LNCaP clone FGC (cell line): ENCODE measurements around the gene PRKG1.

Source experiments
- DNase-seq: peaks from one replicate; pipeline ENCODE4 v3.0.0-alpha.2; 2011; ENCODE audit warnings: low read depth
- H3K4me3 ChIP-seq: 2 replicates; pipeline ENCODE4 v1.5.1; 2011; ENCODE audit warnings: mild to moderate bottlenecking, low read depth, low read length, control low read depth
- CTCF ChIP-seq: IDR thresholded peaks from 2 replicates; pipeline ENCODE4 v1.5.1; 2012; ENCODE audit warnings: mild to moderate bottlenecking; ENCODE audit not compliant: control insufficient read depth, insufficient read depth; ENCODE audit errors: extremely low read depth

Gene PRKG1

DNA sequence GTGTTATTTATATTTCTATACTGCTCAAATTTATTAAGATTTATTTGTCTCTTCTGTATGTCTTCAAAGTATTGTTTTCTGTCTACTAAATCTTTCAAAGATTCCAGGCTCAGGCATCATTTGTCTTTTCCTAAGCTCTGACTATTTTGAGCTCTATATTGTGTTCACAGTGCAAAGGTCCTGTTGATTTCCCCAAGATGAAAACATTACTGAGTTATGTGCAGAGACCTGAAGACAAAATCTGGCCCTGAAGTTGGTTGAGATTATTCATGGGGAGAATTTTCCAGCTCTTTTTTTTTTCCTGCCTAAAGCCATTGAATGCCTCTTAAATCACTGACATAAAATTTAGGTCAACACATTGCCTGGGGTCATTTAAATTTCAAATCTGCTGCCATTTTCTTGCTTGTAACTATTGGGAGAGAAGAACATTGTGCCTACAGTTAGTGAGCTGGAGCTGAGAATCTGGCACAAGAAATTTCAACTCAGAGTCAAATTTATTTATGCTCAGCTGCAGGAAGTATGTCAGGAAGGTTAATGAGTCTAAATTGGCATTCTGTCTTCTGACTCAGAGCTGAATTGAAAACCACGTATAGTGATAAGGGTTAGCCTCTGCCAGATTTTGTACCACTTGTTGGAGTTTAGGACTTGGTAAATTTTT lies 593.5 kb downstream of the PRKG1 start:
- TF ChIP-seq CTCF: no peak
- no peak for DNase-seq

DNA sequence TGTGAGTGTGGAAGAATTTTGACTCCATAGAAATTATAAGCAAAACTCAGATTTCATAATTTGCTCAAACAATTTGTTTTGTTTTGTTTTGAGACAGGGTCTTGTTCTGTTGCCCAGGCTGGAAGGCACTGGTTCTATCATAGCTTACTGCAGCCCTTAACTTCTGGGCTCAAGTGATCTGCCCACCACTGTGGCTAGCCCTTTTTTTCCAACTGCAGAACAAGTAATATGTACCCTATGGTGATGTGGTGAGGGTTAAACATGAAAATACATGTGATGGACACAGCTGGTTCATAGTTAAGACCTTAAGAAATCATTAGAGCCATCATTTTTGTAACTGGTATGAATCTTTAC lies 594.0 kb downstream of the PRKG1 start:
- TF ChIP-seq CTCF: no peak
- H3K4me3 ChIP-seq: no peak overlapping the region
- no peak for DNase-seq

More for the DNA sequence above, 593.5 kb downstream of the PRKG1 start:
- H3K4me3 ChIP-seq: no peak overlapping the region

GRCh38 chr10:51669041-51669440 lies 594.8 kb downstream of the PRKG1 start:
- no peak for TF ChIP-seq CTCF
- DNase-seq: no peak
- no peak overlapping the region for H3K4me3 ChIP-seq

GRCh38 chr10:51672039-51672535 lies 597.8 kb downstream of the PRKG1 start:
- no peak for DNase-seq
- TF ChIP-seq CTCF: no peak
- H3K4me3 ChIP-seq: no peak overlapping the region

GRCh38 chr10:51675088-51675487 lies 600.8 kb downstream of the PRKG1 start:
- DNase-seq: no peak
- no peak overlapping the region for H3K4me3 ChIP-seq
- no peak for TF ChIP-seq CTCF

- H3K4me3 ChIP-seq: no peak overlapping the region
- DNase-seq: no peak
- TF ChIP-seq CTCF: no peak
These were observed 605.6 kb downstream of the PRKG1 start for GRCh38 chr10:51679841-51680240.

DNA sequence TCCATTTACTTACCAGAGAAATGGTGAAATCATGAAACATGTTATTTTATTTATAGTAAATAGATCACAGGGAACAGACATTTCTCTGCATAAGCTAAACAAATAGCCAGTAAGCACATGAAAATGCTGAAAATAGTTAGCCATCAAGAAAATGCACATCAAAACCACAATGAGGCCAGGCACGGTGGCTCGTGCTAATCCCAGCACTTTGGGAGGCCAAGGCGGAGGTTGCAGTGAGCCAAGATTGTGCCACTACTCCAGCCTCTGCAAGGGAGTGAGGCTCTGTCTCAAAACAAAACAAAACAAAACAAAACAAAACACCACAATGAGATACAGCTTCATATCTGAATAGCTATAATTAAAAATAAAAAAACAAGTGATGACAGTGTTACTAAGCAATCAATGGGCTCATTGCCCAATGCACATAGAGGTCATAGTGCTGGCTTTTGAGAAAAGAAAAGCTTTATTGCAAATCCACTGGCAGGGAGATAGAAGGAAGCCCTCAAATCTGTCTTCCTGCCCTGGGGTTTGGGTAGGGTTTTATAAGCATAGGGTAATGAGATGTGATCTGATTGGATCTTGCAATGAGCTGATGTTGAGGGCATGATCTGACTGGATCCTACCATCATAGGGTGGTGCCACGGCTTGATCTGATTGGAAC lies 608.9 kb downstream of the PRKG1 start:
- no peak for TF ChIP-seq CTCF
- no peak for DNase-seq
- no peak overlapping the region for H3K4me3 ChIP-seq
